SJCRH30 (cell line): Measurements from ENCODE around the gene IGSF21. TPM values are rescaled to one million over a fixed set of nuclear protein-coding genes. Genes with fewer than 3 reads are reported as not detected.
A peak's percentile ranks its signal among the peaks of the same experiment; 100 is the strongest.

ENCODE experiments used
- DNase-seq, 2 experiments: peaks; one replicate each; pipeline ENCODE4 v3.0.0-alpha.2; 2015 to 2020
- H3K27ac ChIP-seq: fragments of 250-450 bp; sonication (Bioruptor Pico); 2 replicates; pipeline ENCODE4 v1.5.1; 2020; ENCODE audit warnings: mild to moderate bottlenecking, moderate library complexity
- H3K27me3 ChIP-seq: fragments of 250-450 bp; sonication (Bioruptor Pico); 2 replicates; pipeline ENCODE4 v1.5.1; 2020; ENCODE audit warnings: mild to moderate bottlenecking, moderate library complexity
- H3K36me3 ChIP-seq: fragments of 250-450 bp; sonication (Bioruptor Pico); 2 replicates; pipeline ENCODE4 v1.5.1; 2020; ENCODE audit warnings: mild to moderate bottlenecking, moderate library complexity
- H3K4me1 ChIP-seq: fragments of 250-450 bp; sonication (Bioruptor Pico); 2 replicates; pipeline ENCODE4 v1.5.1; 2020; ENCODE audit warnings: mild to moderate bottlenecking, moderate library complexity
- H3K4me3 ChIP-seq: fragments of 250-450 bp; sonication (Bioruptor Pico); 2 replicates; pipeline ENCODE4 v1.5.1; 2020; ENCODE audit warnings: mild to moderate bottlenecking, moderate library complexity
- H3K9me3 ChIP-seq: fragments of 250-450 bp; sonication (Bioruptor Pico); replicated peaks from 2 replicates; pipeline ENCODE4 v1.5.1; 2020; ENCODE audit warnings: mild to moderate bottlenecking, moderate library complexity
- total RNA-seq: library from RNA; depleted of rRNA; stranded (reverse); fragments of >200 nt; shearing (Covaris generic); gene quantifications from 2 replicates; pipeline ENCODE4 v1.2.3, GENCODE V29; 2014

The IGSF21 gene
- total RNA-seq, 1 experiment from 2014 or later = not detected

DNA sequence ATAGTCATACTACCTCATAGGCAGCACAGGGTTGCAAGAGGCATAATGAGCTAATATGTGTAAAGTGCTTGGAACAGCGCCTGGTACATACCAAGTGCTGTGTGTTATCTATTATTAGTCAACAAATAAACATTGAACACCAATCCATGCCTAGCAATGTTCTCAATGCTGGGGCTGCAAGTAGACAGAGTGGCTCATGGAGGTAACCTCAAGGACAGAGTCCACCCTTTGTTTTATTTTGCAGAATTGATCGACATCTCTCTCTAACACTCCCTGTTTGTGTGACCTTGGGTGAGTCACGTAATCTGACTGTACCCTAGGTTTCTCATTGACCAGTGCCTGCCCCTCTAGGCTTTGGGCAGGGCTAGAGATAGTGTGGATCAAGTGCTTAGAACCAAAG, 209.2 kb downstream of the IGSF21 start:
- Histone ChIP-seq H3K4me1 (no peaks in the 10 kb centered on the region), H3K27me3 (0 out of 2 replicates have a peak, but pooled peaks cover 2% of the 10 kb centered on the region), H3K4me3 (no peak overlapping the region), H3K9me3 (no peaks in the 10 kb centered on the region), H3K36me3 (no peaks in the 10 kb centered on the region), H3K27ac (no peak overlapping the region)
- no peak for DNase-seq

DNA sequence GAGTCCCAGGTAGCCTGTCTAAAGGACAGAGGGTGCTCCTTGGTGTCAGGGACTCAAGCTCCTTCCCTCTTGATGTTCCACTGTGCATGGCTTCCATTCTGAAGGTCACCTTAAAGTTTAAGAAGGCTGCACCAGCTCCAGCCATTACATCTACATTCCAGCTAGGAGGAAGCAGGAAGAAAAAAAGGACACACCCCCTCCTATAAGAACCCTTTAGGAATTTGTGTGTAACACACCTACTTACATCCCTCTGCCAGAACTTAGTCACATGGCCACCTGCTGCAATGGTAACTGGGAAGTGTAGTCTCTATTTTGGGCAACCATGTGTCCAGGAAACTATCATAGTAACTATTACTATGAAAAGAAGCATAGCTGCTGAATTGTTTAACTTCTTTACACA, 211.5 kb downstream of the IGSF21 start:
- Histone ChIP-seq H3K4me3 (no peak overlapping the region), H3K36me3 (no peaks in the 10 kb centered on the region), H3K4me1 (no peaks in the 10 kb centered on the region), H3K9me3 (no peaks in the 10 kb centered on the region), H3K27me3 (0 out of 2 replicates have a peak, but pooled peaks cover 3% of the 10 kb centered on the region), H3K27ac (no peak overlapping the region)
- no peak for DNase-seq

- no peak overlapping the region for H3K27ac ChIP-seq
- H3K4me3 ChIP-seq = no peak overlapping the region
- 0 out of 2 replicates have a peak, but pooled peaks cover 3% of the 10 kb centered on the region for H3K27me3 ChIP-seq
- no peak for DNase-seq
- H3K36me3 ChIP-seq = no peaks in the 10 kb centered on the region
- peaks cover 2% of the 10 kb centered on the region; the same call in 1 of the 2 replicates for H3K4me1 ChIP-seq
- H3K9me3 ChIP-seq = no peaks in the 10 kb centered on the region
Measured at GRCh38 chr1:18320051-18320450, 212.5 kb downstream of the IGSF21 start.

DNA sequence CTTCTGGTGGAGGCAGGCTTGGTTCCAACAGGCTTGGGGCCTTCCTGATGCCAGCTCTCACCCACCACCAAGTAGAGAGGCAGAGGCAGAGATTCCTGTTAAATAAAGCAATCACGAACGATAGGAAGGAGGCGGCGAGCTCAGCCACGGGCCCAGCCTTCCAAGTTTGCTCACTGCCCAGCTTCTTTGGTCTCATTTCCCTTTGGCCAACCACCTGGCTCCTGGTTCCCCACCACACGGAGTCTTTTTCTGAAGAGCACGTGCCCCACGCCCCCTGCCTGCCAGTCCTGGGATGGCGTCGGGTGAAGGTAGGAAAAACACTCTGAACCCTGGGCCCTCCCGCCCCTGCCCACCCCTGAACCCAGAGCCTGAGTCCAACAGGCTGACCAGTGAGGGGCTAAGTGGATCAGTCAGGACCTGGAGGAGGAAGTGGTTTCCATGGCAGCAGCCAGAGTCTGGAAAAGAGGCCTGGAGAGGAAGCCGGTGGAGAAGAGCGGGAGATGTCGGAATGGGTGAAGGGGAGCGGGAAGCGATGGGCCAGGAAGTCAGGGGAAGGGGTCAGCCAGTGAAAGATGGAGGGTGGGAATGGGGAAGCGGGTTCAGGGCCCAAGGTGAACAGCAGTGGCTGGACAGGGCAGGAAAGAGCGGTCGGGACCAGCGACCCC, 214.9 kb downstream of the IGSF21 start:
- Histone ChIP-seq H3K36me3 (no peaks in the 10 kb centered on the region), H3K27me3 (0 out of 2 replicates have a peak, but pooled peaks cover 7% of the 10 kb centered on the region), H3K4me1 (peaks cover 2% of the 10 kb centered on the region; the same call in 1 of the 2 replicates), H3K27ac (no peak overlapping the region), H3K4me3 (no peak overlapping the region), H3K9me3 (no peaks in the 10 kb centered on the region)
- peak in 1 of 2 experiments; percentile 13 for DNase-seq

DNA sequence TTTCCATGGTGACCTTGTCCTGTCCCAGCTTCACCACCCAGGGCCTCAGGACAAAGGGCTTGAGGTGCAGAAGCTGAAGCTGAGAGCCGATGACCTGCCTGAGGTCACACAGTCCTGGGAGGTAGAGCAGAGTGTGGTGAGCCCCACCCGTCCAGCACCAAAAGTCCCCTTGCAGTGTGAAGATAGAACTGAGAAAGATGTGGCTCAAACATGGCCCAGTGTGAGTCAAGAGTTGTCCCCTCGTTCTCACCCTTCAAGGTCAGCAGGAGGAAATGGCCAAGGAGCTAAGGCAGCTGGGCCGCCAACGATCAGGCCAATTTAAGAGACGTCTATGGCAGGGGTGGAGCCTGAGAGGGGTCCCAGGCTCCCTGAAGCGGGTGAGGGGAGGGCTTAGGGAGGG, 215.7 kb downstream of the IGSF21 start:
- no peak for DNase-seq
- no peak overlapping the region for H3K27ac ChIP-seq
- peaks cover 2% of the 10 kb centered on the region; the same call in 1 of the 2 replicates for H3K4me1 ChIP-seq
- no peaks in the 10 kb centered on the region for H3K36me3 ChIP-seq
- no peaks in the 10 kb centered on the region for H3K9me3 ChIP-seq
- H3K4me3 ChIP-seq = no peak overlapping the region
- 0 out of 2 replicates have a peak, but pooled peaks cover 7% of the 10 kb centered on the region for H3K27me3 ChIP-seq

GRCh38 chr1:18324246-18324645, 216.6 kb downstream of the IGSF21 start:
- no peak overlapping the region for H3K4me3 ChIP-seq
- no peak for DNase-seq
- 0 out of 2 replicates have a peak, but pooled peaks cover 7% of the 10 kb centered on the region for H3K27me3 ChIP-seq
- no peaks in the 10 kb centered on the region for H3K36me3 ChIP-seq
- no peak overlapping the region for H3K27ac ChIP-seq
- H3K4me1 ChIP-seq = peaks cover 2% of the 10 kb centered on the region; the same call in 1 of the 2 replicates
- H3K9me3 ChIP-seq = no peaks in the 10 kb centered on the region

- peaks cover 2% of the 10 kb centered on the region; the same call in 1 of the 2 replicates for H3K4me1 ChIP-seq
- no peaks in the 10 kb centered on the region for H3K9me3 ChIP-seq
- H3K27ac ChIP-seq = no peak overlapping the region
- 0 out of 2 replicates have a peak, but pooled peaks cover 7% of the 10 kb centered on the region for H3K27me3 ChIP-seq
- no peak overlapping the region for H3K4me3 ChIP-seq
- DNase-seq = peak; percentile 58 to 61
- no peaks in the 10 kb centered on the region for H3K36me3 ChIP-seq
Measured at GRCh38 chr1:18325136-18325535, 217.5 kb downstream of the IGSF21 start.

GRCh38 chr1:18326211-18326897, 218.8 kb downstream of the IGSF21 start:
- no peak for DNase-seq
- H3K9me3 ChIP-seq = no peaks in the 10 kb centered on the region
- H3K4me1 ChIP-seq = peaks cover 2% of the 10 kb centered on the region; the same call in 1 of the 2 replicates
- H3K27ac ChIP-seq = no peak overlapping the region
- no peaks in the 10 kb centered on the region for H3K36me3 ChIP-seq
- no peak overlapping the region for H3K4me3 ChIP-seq
- 0 out of 2 replicates have a peak, but pooled peaks cover 7% of the 10 kb centered on the region for H3K27me3 ChIP-seq

GRCh38 chr1:18327650-18328049, 220.1 kb downstream of the IGSF21 start:
- H3K4me1 ChIP-seq = peaks cover 2% of the 10 kb centered on the region; the same call in 1 of the 2 replicates
- 0 out of 2 replicates have a peak, but pooled peaks cover 4% of the 10 kb centered on the region for H3K27me3 ChIP-seq
- no peak for DNase-seq
- no peaks in the 10 kb centered on the region for H3K9me3 ChIP-seq
- no peaks in the 10 kb centered on the region for H3K36me3 ChIP-seq
- H3K4me3 ChIP-seq = no peak overlapping the region
- no peak overlapping the region for H3K27ac ChIP-seq

- H3K27me3 ChIP-seq = peaks cover 4% of the 10 kb centered on the region; the same call in 1 of the 2 replicates
- no peak overlapping the region for H3K27ac ChIP-seq
- peaks cover 2% of the 10 kb centered on the region; the same call in 1 of the 2 replicates for H3K4me1 ChIP-seq
Measured at GRCh38 chr1:18328803-18329202, 221.2 kb downstream of the IGSF21 start.

GRCh38 chr1:18329469-18330253, 222.1 kb downstream of the IGSF21 start:
- H3K4me1 ChIP-seq = peaks cover 2% of the 10 kb centered on the region; the same call in 1 of the 2 replicates
- H3K27ac ChIP-seq = no peak overlapping the region
- peaks cover 4% of the 10 kb centered on the region; the same call in 1 of the 2 replicates for H3K27me3 ChIP-seq
- H3K36me3 ChIP-seq = no peaks in the 10 kb centered on the region
- no peak overlapping the region for H3K4me3 ChIP-seq
- no peaks in the 10 kb centered on the region for H3K9me3 ChIP-seq
- DNase-seq = no peak

More at GRCh38 chr1:18328803-18329202, 221.2 kb downstream of the IGSF21 start:
- no peak for DNase-seq
- no peaks in the 10 kb centered on the region for H3K36me3 ChIP-seq
- H3K4me3 ChIP-seq = no peak overlapping the region
- no peaks in the 10 kb centered on the region for H3K9me3 ChIP-seq

DNA sequence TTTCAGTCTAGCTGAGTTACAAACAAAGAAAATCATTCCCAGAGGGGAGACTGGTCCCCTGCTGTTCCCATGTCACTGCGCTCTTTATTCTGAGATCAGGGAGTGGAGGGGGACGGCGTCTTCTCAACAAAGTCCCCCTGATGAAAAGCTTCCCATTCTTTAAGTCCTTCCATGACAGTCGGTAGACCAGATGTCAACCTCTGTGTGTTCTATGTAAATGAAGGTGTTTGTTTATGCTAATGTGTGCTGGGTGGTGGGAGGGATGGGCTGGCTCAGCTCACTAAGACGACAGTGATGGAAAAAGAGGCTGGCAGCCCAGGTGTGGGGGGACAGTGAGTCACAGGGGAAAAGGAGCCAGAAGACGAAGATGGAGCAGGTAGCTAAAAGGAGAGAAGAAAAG, 225.0 kb downstream of the IGSF21 start:
- Histone ChIP-seq H3K4me1 (no peaks in the 10 kb centered on the region), H3K27ac (no peak overlapping the region), H3K4me3 (no peak overlapping the region)

DNA sequence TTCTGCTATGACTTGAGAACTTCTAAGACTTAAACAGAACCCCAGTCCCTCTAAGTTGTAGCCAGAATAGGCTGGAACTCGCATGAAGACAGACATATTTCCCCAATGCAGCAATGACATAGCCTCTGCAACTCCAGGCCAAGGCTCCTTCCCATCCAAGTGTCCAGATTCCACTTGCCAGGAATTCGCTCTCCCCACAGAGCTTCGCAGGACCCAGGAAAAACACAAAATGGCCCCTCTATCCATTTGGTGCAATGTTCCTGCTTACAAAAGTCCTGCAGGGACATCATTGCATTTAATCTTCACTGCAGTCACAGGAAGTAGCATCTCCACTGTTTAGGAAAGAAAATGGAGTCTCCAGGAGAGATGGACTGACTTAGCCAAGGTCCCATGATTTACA, 225.6 kb downstream of the IGSF21 start:
- H3K27me3 ChIP-seq = no peaks in the 10 kb centered on the region; the same call in 1 of the 2 replicates
- no peak for DNase-seq
- H3K4me1 ChIP-seq = no peaks in the 10 kb centered on the region
- H3K4me3 ChIP-seq = no peak overlapping the region
- no peaks in the 10 kb centered on the region for H3K36me3 ChIP-seq
- H3K27ac ChIP-seq = no peak overlapping the region
- H3K9me3 ChIP-seq = no peaks in the 10 kb centered on the region

More for the DNA sequence above, 225.0 kb downstream of the IGSF21 start:
- H3K27me3 ChIP-seq = no peaks in the 10 kb centered on the region; the same call in 1 of the 2 replicates
- DNase-seq = no peak
- no peaks in the 10 kb centered on the region for H3K9me3 ChIP-seq
- H3K36me3 ChIP-seq = no peaks in the 10 kb centered on the region

DNA sequence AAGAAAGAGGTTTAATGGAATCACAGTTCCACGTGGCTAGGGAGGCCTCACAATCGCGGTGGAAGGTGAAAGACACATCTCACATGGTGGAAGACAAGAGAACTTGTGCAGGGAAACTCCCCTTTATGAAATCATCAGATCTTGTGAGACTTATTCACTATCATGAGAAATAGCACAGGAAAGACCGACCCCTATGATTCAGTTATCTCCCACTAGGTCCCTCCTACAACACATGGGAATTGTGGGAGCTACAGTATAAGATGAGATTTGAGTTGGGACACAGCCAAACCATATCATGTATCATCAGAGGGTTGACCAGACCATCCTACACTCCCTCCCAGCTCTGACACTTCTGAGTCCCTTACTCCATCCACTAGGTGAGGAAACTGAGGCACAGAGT, 229.2 kb downstream of the IGSF21 start:
- no peaks in the 10 kb centered on the region; the same call in 1 of the 2 replicates for H3K27me3 ChIP-seq
- H3K27ac ChIP-seq = no peak overlapping the region
- H3K9me3 ChIP-seq = no peaks in the 10 kb centered on the region
- no peaks in the 10 kb centered on the region for H3K36me3 ChIP-seq
- no peaks in the 10 kb centered on the region for H3K4me1 ChIP-seq
- no peak overlapping the region for H3K4me3 ChIP-seq
- no peak for DNase-seq
